GM12875 (cell line): Measurements from ENCODE around the gene CD9.
"Not testable (repeated sequence)": the region's sequence is repeated elsewhere in the genome, so short reads cannot be mapped to it uniquely, and the experiment has no call there.

Source experiments
- H3K4me3 ChIP-seq: one replicate; pipeline ENCODE4 v1.5.1; 2011; ENCODE audit warnings: low read depth, low read length, control low read depth
- TF ChIP-seq, protein P1 (sequence below): IDR thresholded peaks from 2 replicates; pipeline ENCODE4 v1.5.1; 2011; ENCODE audit warnings: low read depth, mild to moderate bottlenecking, control low read depth, inconsistent platforms, low read length, moderate library complexity, borderline replicate concordance; ENCODE audit not compliant: insufficient read depth

CD9 gene

DNA sequence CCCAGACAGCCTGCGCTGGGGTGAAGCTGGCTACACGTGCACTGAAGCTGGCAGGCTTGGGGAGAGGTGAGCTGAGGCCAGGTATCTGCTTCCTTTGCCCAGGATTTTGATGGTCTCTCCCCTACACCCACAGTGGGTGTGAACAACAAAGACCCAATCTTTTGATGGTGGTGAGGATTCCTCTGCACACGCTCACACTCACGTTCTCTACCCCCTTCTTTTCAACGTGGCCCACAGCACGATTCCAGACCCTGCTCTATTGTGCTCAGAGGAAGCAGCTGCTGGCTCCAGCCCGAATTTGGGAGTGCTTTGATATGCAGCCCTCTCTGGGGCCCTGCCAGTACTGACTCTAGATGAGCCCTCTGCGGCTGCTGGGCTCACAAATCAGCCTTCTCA lies 4.9 kb downstream of the CD9 start:
- no peak overlapping the region for H3K4me3 ChIP-seq
- TF ChIP-seq, protein P1, sequence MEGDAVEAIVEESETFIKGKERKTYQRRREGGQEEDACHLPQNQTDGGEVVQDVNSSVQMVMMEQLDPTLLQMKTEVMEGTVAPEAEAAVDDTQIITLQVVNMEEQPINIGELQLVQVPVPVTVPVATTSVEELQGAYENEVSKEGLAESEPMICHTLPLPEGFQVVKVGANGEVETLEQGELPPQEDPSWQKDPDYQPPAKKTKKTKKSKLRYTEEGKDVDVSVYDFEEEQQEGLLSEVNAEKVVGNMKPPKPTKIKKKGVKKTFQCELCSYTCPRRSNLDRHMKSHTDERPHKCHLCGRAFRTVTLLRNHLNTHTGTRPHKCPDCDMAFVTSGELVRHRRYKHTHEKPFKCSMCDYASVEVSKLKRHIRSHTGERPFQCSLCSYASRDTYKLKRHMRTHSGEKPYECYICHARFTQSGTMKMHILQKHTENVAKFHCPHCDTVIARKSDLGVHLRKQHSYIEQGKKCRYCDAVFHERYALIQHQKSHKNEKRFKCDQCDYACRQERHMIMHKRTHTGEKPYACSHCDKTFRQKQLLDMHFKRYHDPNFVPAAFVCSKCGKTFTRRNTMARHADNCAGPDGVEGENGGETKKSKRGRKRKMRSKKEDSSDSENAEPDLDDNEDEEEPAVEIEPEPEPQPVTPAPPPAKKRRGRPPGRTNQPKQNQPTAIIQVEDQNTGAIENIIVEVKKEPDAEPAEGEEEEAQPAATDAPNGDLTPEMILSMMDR = no peak

DNA sequence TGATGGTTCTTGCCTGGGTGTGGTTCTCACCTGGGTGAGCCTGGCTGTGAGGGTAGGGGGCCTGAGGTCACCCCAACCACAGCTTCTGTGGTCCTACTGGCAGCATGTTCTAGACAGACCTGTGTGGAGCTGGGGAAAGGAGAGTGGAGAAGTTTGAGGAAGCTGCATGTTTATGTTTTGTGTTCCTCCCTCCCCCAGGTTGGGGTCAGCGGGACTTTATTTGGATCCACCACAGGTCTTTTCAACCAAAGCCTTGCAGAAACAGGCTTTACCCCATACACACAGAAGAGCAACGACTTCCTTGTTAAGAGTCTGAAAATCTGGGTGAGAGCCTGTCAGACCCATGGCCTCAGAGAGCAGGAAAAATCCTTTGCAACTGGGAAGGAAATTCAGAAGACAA lies 5.6 kb downstream of the CD9 start:
- TF ChIP-seq, protein P1 = no peak
- H3K4me3 ChIP-seq = no peak overlapping the region

DNA sequence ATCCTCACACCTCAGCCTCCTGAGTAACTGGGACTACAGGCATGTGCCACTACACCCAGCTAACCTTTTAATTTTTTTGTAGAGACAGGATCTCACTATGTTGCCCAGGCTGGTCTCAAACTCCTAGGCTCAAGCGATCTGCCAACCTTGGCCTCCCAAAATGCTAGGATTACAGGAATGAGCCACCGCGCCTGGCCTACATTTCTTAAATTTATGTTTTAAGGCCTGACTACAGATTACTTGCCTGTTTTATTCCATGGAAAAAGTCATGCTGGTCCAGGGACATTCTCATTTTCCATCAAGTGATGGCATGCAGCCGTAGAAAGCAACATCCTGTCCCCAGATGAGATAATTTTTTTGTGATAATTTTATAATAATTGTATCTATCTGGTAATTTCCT lies 6.1 kb downstream of the CD9 start:
- no peak overlapping the region for H3K4me3 ChIP-seq
- TF ChIP-seq, protein P1 = no peak

DNA sequence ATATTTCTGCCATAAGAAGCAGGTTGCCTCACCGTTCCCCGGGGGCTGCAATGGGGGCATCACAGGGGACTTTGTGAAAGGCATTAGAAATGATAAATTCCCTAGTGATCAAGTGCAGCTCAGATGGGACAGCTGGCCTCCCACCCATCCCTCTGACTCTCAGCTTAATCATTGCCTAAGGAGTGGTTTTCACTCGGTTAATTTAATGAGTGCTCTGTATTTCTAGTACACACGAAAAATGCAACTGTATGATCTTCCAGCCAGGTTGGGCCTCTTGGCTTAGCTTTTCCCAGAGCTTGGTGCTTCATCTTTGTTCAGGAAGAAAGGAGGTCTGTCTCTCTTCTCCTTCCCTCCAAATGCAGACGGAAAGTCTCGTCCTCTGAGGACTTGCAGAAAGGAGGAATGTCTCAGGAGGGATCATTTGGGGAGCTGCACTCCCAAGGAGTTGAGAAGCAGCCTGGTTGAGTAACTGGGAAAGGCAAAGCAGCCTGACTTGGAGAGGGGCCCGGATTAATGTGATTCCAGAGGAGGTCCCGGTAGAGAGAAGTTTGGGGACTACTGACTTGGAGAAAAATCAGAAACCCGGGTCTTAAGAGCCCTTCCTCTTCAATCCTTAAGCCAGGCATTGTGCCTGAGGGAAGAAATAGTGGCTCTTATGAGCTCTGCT lies 7.2 kb downstream of the CD9 start:
- TF ChIP-seq, protein P1 = no peak
- H3K4me3 ChIP-seq = no peak overlapping the region

DNA sequence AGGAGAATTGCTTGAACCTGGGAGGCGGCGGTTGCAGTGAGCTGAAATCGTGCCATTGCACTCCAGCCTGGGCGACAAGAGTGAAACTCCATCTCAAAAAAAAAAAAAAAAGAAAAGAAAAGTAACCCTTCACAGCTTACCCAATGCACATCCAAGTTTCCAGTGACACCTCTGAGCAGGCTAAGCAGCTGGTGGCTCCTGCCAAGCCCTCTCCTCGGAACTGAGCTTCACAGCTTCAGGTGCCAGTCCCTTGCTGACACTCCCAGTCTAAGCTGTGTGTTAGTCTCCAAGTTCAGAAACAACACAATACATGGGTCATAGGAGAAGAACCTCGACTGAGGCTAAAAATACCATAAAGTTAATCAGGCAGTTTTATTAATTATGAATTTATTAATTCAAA lies 7.9 kb downstream of the CD9 start:
- no peak overlapping the region for H3K4me3 ChIP-seq
- TF ChIP-seq, protein P1 = no peak

DNA sequence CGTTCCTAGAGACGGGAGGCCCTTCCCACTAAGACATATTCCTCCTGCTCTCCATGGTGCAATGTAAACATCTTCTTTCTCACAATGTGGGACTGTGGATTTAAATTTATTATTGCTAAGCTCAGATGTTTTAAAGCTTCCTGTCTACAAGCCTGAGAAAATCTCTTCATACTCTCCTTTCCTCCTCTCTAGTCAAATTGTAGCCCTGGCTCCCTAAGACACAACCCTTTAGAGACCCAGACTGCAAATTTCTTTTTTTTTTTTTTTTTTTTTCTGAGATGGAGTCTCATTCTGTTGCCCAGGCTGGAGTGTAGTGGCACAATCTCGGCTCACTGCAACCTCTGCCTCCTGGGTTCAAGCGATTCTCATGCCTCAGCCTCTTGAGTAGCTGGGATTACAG lies 9.2 kb downstream of the CD9 start:
- H3K4me3 ChIP-seq = not testable (repeated sequence)

DNA sequence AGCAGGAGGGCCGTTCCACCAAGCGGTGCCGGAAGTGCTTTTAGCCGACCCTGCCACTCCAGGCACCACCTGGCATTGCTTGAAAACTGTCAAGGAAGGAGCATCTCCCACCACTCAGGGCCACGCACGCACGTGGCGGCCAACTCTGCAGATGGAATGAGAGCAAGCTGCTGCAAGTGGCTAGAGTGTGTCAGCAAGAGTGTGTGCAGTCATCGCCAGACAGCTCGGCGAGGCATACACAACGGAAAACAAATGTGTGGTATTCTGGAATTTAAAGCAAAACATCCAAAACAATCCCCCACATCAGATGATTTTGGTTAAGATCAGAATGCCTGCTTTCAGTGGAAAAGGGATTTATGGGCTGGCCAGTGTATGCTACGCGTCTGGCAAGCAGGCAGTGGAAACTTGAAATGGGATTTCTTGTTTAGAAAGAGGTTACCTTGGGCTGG lies 11.2 kb downstream of the CD9 start:
- TF ChIP-seq, protein P1 = no peak
- H3K4me3 ChIP-seq = no peak overlapping the region

DNA sequence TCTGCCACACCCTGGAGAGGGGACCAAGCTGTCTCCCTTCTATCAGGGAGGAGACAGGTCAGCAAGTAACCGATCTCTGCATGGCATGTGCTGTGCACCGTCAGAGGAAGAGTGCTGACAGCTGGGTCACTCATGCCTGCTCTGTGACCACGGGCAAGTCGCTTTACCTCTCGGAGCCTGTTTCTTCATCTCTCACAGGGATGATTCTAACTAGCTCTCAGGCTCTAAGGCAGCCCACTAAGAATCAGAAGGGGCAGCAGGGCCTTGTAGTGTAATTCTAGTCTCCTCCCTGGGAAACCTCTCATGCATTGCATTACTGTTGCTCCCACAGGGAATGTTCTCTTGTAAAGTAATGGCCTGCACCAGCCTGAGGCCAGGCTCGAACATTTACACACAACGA lies 11.9 kb downstream of the CD9 start:
- TF ChIP-seq, protein P1 = no peak
- no peak overlapping the region for H3K4me3 ChIP-seq
